ENCODE data around the gene RPL37A. TPM values are rescaled to one million over a fixed set of nuclear protein-coding genes. Genes with fewer than 3 reads are reported as not detected.

RPL37A gene
- total RNA-seq, 1 donor from 2014 or later, result 2,608 TPM

- no peak for TF ChIP-seq CTCF (IDR thresholded peaks at IDR 0.05)
- Mint-ChIP-seq H3K4me1 (ENCODE audit: unreplicated experiment) (no peaks in the 10 kb centered on the region), H3K27me3 (ENCODE audit: unreplicated experiment) (no peaks in the 10 kb centered on the region), H3K27ac (ENCODE audit: unreplicated experiment) (no peak overlapping the region), H3K4me3 (ENCODE audit: unreplicated experiment) (no peak overlapping the region), H3K9me3 (ENCODE audit: unreplicated experiment) (no peaks in the 10 kb centered on the region), H3K36me3 (ENCODE audit: unreplicated experiment) (peaks cover 33% of the 10 kb centered on the region)
- DNase-seq (ENCODE audit: extremely low spot score, unreplicated experiment), result no peak
Measured at GRCh38 chr2:216473187-216473586, 25.5 kb upstream of the RPL37A start.

DNA sequence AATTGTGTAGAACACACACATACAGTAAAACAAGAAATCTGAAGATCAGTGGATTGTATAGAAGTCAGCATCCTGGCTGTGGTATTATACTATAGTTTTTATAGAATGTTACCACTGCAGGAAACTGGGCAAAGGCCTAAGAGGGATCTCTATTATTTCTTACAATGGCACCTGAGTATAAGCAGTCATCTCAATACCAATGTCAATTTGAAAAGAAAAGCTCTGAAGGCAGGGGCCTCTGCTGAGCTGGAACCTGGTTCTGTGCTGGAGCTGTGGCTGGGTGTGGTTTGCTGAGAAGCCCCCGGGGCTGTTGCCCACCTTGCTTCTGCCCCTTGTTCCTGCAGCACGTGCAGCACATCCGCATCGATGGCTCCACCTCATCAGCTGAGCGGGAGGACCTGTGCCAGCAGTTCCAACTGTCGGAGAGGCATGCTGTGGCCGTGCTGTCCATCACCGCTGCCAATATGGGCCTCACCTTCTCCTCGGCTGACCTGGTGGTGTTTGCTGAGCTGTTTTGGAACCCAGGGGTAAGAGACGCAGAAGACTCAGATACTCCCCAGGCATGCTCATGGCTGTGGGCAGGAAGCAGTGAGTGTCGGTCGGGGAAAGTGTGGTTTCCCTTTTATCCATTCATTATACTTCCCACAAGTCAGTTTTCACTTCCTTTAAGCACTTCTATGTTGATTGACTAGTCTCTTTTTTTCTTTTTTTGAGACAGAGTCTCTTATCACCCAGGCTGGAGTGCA is 23.5 kb upstream of the RPL37A start:
- no peaks in the 10 kb centered on the region for H3K9me3 Mint-ChIP-seq (ENCODE audit: unreplicated experiment)
- no peaks in the 10 kb centered on the region for H3K4me1 Mint-ChIP-seq (ENCODE audit: unreplicated experiment)
- no peak overlapping the region for H3K27ac Mint-ChIP-seq (ENCODE audit: unreplicated experiment)
- no peak overlapping the region for H3K4me3 Mint-ChIP-seq (ENCODE audit: unreplicated experiment)
- no peak for DNase-seq (ENCODE audit: extremely low spot score, unreplicated experiment)
- no peaks in the 10 kb centered on the region for H3K27me3 Mint-ChIP-seq (ENCODE audit: unreplicated experiment)
- peaks cover 25% of the 10 kb centered on the region for H3K36me3 Mint-ChIP-seq (ENCODE audit: unreplicated experiment)
- no peak for TF ChIP-seq CTCF (IDR thresholded peaks at IDR 0.05)

GRCh38 chr2:216475767-216476166 is 22.9 kb upstream of the RPL37A start:
- Mint-ChIP-seq H3K36me3 (ENCODE audit: unreplicated experiment) (peaks cover 28% of the 10 kb centered on the region), H3K9me3 (ENCODE audit: unreplicated experiment) (no peaks in the 10 kb centered on the region), H3K4me3 (ENCODE audit: unreplicated experiment) (no peak overlapping the region), H3K27me3 (ENCODE audit: unreplicated experiment) (no peaks in the 10 kb centered on the region), H3K4me1 (ENCODE audit: unreplicated experiment) (no peaks in the 10 kb centered on the region), H3K27ac (ENCODE audit: unreplicated experiment) (no peak overlapping the region)
- no peak for TF ChIP-seq CTCF (IDR thresholded peaks at IDR 0.05)
- no peak for DNase-seq (ENCODE audit: extremely low spot score, unreplicated experiment)

- Mint-ChIP-seq H3K9me3 (ENCODE audit: unreplicated experiment) (no peaks in the 10 kb centered on the region), H3K4me1 (ENCODE audit: unreplicated experiment) (no peaks in the 10 kb centered on the region), H3K36me3 (ENCODE audit: unreplicated experiment) (peaks cover 36% of the 10 kb centered on the region), H3K4me3 (ENCODE audit: unreplicated experiment) (no peak overlapping the region), H3K27me3 (ENCODE audit: unreplicated experiment) (no peaks in the 10 kb centered on the region), H3K27ac (ENCODE audit: unreplicated experiment) (no peak overlapping the region)
- no peak for DNase-seq (ENCODE audit: extremely low spot score, unreplicated experiment)
- TF ChIP-seq CTCF (IDR thresholded peaks at IDR 0.05), result no peak
Measured at GRCh38 chr2:216477283-216478035, 21.2 kb upstream of the RPL37A start.

- no peak overlapping the region for H3K4me3 Mint-ChIP-seq (ENCODE audit: unreplicated experiment)
- H3K27me3 Mint-ChIP-seq (ENCODE audit: unreplicated experiment), result no peaks in the 10 kb centered on the region
- H3K4me1 Mint-ChIP-seq (ENCODE audit: unreplicated experiment), result no peaks in the 10 kb centered on the region
- no peak for DNase-seq (ENCODE audit: extremely low spot score, unreplicated experiment)
- H3K9me3 Mint-ChIP-seq (ENCODE audit: unreplicated experiment), result no peaks in the 10 kb centered on the region
- H3K27ac Mint-ChIP-seq (ENCODE audit: unreplicated experiment), result no peak overlapping the region
- TF ChIP-seq CTCF (IDR thresholded peaks at IDR 0.05), result no peak
- H3K36me3 Mint-ChIP-seq (ENCODE audit: unreplicated experiment), result peaks cover 42% of the 10 kb centered on the region
Measured at GRCh38 chr2:216478151-216478550, 20.5 kb upstream of the RPL37A start.
